Fibroblast of villous mesenchyme (primary cell): Measurements from ENCODE around the gene CENPQ. TPM values are rescaled to one million over a fixed set of nuclear protein-coding genes. Genes with fewer than 3 reads are reported as not detected.

Source experiments
- DNase-seq: peaks from one replicate; pipeline ENCODE4 v3.0.0-alpha.2; 2010; ENCODE audit warnings: low read depth
- H3K4me3 ChIP-seq: 2 replicates; pipeline ENCODE4 v1.5.1; 2011; ENCODE audit warnings: low read depth, mild to moderate bottlenecking, low read length
- total RNA-seq: library from RNA; depleted of rRNA; stranded (reverse); fragments of >200 nt; gene quantifications from 2 replicates; pipeline ENCODE4 v1.2.3, GENCODE V29; 2012
- TF ChIP-seq, protein P1 (sequence below): IDR thresholded peaks from 2 replicates; pipeline ENCODE4 v1.5.1; 2012; ENCODE audit warnings: low read depth, mild to moderate bottlenecking, low read length; ENCODE audit not compliant: insufficient read depth

Gene CENPQ, protein sequence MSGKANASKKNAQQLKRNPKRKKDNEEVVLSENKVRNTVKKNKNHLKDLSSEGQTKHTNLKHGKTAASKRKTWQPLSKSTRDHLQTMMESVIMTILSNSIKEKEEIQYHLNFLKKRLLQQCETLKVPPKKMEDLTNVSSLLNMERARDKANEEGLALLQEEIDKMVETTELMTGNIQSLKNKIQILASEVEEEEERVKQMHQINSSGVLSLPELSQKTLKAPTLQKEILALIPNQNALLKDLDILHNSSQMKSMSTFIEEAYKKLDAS
- total RNA-seq = 4.5 and 7.8 TPM in 2 replicates

DNA sequence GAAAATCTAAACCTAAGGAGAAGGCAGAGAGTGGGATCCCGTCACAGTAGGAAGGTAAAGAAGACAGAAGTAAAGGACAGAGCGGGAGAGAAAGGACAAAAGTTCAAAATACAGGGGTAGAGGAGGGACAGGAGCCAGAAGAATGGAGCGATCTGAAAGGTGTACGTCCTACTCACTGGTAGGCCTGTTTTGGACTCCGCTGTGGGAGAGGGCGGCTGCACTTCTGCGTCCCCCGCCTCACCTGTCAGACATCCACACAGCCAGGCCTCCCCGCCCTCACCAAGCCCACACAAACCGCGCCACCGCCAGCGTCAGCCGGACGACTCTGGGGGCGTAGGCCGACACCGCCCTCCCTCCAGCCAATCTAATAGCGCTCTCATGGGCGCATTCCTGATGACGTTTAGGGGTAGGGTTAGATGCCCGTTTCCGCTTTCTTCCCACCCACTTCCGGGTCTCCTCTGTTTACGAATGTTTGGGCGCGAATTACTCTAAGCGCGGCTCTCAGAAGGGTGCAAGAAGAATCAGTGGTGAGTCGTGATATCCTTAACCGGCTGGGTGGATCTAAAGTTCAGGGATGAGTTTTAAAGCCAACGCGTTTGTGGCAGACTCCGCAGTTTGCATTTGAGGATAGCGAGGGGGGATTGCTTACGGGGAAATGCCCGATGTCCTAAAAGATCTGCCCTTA lies at the start of gene CENPQ, which contains the start of gene MMUT:
CENPQ (plus strand) TSS at position 444 of the 685 bp plus-strand sequence. CDS start 6,807 bp downstream, outside the sequence.
MMUT (minus strand) TSS at position 327 of the 685 bp plus-strand sequence. CDS start 3,787 bp downstream, outside the sequence.
- TF ChIP-seq, protein P1, sequence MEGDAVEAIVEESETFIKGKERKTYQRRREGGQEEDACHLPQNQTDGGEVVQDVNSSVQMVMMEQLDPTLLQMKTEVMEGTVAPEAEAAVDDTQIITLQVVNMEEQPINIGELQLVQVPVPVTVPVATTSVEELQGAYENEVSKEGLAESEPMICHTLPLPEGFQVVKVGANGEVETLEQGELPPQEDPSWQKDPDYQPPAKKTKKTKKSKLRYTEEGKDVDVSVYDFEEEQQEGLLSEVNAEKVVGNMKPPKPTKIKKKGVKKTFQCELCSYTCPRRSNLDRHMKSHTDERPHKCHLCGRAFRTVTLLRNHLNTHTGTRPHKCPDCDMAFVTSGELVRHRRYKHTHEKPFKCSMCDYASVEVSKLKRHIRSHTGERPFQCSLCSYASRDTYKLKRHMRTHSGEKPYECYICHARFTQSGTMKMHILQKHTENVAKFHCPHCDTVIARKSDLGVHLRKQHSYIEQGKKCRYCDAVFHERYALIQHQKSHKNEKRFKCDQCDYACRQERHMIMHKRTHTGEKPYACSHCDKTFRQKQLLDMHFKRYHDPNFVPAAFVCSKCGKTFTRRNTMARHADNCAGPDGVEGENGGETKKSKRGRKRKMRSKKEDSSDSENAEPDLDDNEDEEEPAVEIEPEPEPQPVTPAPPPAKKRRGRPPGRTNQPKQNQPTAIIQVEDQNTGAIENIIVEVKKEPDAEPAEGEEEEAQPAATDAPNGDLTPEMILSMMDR = no peak
- DNase-seq = peak; percentile 96
- peak within 1 kb of the TSS; percentile 99 for H3K4me3 ChIP-seq

DNA sequence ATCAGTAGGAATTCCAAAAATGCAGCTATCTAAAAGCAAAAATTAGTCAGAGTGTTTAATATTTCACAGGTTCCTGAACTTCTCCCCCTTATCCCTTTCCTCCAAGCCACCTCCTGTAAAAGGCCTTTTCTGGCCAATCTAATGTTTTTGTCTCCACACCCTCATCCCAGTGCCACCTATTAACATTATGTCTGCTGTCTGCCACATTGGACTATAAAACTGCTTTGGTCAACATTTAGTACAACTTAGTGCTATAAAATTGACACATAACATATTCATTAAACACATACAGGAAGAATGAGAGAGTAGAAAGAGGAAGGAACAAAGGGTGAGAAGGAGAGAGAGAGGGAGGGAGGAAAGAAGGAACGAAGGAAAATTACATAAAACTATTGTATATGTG lies 47.8 kb upstream of the CENPQ start:
- H3K4me3 ChIP-seq = no peak overlapping the region
- TF ChIP-seq, protein P1 = no peak
- no peak for DNase-seq

DNA sequence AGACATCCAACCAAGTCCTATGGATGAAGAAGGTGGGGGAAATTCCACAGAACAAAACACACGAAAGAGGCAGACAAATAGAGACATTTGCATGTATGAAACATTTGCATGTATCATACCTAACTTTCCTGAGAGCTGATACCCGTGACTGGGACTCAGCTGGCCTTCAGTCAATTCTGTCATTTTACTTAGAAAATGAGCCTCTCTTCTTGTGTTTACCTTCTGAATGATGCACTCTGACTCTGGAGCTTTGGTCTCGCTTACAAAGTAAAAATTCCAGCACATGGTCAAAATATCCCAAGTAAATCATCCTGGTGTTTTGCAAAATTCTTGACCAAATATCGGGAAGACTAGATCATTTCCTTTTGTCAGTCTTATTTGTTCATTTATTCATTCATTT lies 47.0 kb upstream of the CENPQ start:
- no peak overlapping the region for H3K4me3 ChIP-seq
- TF ChIP-seq, protein P1 = no peak
- no peak for DNase-seq

DNA sequence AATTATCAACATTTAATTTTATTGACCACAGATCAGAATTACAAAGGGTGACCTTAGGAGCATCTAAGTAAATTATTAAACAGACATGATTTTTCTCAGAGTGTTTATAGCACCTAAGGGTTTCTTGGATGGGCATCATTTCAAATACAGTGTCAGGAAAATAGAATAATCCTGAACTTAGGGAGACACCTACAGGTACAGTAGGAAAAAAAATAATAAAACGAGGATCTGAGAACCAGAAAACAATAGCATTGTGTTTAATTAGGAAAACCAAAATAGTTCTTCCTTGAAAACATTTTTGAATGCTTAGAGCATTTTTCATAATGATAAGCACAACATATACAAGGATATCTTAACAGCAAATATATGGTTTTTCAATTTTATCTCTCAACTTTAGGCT lies 39.4 kb upstream of the CENPQ start:
- TF ChIP-seq, protein P1 = peak; percentile 19
- DNase-seq = peak; percentile 9
- H3K4me3 ChIP-seq = no peak overlapping the region

DNA sequence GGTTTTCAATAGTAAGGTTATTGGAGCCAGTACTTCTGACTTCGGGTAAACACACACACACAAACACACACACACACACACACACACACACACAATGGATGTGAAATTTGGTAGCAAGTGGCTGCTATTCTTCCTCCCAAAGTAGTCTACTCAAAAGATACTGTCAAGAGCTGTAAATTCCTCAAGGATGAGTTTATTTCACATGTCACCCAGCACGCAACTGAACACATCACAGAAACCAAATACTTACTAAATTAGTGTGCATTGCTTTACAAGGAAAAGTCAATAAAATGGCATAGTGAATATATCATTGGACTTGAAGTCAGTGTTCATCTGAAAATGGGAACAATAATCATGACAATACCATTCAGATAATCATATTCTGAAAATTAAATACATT lies 33.0 kb upstream of the CENPQ start:
- DNase-seq = peak; percentile 16
- no peak overlapping the region for H3K4me3 ChIP-seq
- TF ChIP-seq, protein P1 = no peak

DNA sequence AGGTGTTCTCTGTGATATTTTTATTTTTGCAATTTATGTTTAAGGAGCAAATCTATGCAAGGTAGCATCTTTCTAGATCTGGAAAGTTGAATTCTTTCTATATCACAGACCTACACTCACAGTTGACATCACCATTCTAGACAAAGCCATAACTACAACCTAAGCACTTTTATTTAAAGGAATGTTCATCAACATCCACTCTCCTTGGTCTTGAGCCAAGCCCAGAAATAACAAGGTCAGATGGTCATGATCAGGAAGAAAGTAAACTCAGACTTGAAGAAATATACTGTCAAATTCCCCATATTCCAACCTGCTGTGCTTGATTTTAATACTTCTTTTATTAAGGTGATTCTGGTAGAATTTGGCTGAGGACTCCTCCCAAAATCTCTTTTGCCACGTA lies 32.3 kb upstream of the CENPQ start:
- TF ChIP-seq, protein P1 = no peak
- H3K4me3 ChIP-seq = no peak overlapping the region
- peak; percentile 6 for DNase-seq
